ENCODE measurements around the gene GRXCR1.

GRCh38 chr4:42945874-42946273, 53.4 kb downstream of the GRXCR1 start:
- TF ChIP-seq CTCF (conservative IDR thresholded peaks at IDR 0.05), result no peak
- TF ChIP-seq EZH2 (IDR thresholded peaks at IDR 0.05; ENCODE audit: low read depth), result no peak
